ENCODE data around the gene FGFRL1.

The FGFRL1 gene

DNA sequence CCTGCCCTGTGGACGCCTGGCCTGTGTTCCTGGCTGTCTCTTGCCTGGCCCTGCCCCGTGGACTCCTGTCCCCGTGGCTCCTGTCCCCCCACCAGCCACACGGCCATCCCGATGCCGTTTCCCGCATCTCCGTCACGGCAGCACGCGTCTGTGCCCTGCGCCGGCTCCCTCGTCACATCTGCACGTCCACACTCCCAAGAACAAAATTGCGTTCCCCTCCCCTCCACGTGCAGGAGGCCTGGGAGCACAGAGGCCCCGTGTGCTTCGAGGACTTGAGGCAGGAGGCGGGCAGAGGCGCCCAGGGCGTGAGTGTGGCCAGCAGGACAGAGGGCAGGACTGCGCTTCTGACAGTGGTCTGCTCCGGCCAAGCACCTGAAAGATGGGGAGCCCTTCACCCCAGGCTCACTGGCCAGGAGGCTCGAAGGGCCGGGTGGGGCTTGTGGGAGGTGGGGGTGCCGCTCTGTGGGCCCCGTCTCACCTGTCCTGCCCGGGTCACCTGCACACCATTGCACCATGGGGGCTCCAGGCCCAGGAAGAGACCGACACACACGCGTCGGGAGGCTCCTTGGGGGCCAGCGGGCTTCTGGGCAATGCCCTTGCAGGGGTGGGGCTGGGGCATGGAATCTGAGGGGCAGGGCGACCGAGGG, 17.3 kb downstream of the FGFRL1 start:
- DNase-seq (no peak), ATAC-seq (ENCODE audit: insufficient read depth, low read depth) (no peak)
- H3K27ac ChIP-seq (ENCODE audit: low read length): no peak overlapping the region
- no peaks in the 10 kb centered on the region for H3K9me3 ChIP-seq (ENCODE audit: insufficient read depth, low read length, severe bottlenecking)
- H3K36me3 ChIP-seq (ENCODE audit: insufficient read depth, low read length): no peaks in the 10 kb centered on the region
- no peak for TF ChIP-seq EZH2 (IDR thresholded peaks at IDR 0.05; ENCODE audit: borderline replicate concordance, low read depth, low read length, severe bottlenecking)
- TF ChIP-seq, protein P1, sequence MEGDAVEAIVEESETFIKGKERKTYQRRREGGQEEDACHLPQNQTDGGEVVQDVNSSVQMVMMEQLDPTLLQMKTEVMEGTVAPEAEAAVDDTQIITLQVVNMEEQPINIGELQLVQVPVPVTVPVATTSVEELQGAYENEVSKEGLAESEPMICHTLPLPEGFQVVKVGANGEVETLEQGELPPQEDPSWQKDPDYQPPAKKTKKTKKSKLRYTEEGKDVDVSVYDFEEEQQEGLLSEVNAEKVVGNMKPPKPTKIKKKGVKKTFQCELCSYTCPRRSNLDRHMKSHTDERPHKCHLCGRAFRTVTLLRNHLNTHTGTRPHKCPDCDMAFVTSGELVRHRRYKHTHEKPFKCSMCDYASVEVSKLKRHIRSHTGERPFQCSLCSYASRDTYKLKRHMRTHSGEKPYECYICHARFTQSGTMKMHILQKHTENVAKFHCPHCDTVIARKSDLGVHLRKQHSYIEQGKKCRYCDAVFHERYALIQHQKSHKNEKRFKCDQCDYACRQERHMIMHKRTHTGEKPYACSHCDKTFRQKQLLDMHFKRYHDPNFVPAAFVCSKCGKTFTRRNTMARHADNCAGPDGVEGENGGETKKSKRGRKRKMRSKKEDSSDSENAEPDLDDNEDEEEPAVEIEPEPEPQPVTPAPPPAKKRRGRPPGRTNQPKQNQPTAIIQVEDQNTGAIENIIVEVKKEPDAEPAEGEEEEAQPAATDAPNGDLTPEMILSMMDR (IDR thresholded peaks at IDR 0.05; ENCODE audit: borderline replicate concordance, extremely low read depth, low read length, poor library complexity, severe bottlenecking): no peak
- peaks cover 6% of the 10 kb centered on the region; the same call in 1 of the 2 replicates for H4K20me1 ChIP-seq (ENCODE audit: insufficient read depth, low read length)
- H3K27me3 ChIP-seq (ENCODE audit: insufficient read depth, low read length, poor library complexity): no peaks in the 10 kb centered on the region
- H3K4me1 ChIP-seq (ENCODE audit: insufficient read depth, low read length): no peaks in the 10 kb centered on the region
- H3K4me3 ChIP-seq (ENCODE audit: low read depth in 1 of 2, low read length in 2 of 2): no peak overlapping the region
- no peaks in the 10 kb centered on the region for H3K79me2 ChIP-seq (ENCODE audit: insufficient read depth, low read length)
- no peak overlapping the region for H3K4me2 ChIP-seq (ENCODE audit: insufficient read depth, low read length)
- no peak overlapping the region for H3K9ac ChIP-seq (ENCODE audit: low read depth, low read length)
- H2AFZ ChIP-seq (ENCODE audit: low read depth, low read length): no peak overlapping the region

DNA sequence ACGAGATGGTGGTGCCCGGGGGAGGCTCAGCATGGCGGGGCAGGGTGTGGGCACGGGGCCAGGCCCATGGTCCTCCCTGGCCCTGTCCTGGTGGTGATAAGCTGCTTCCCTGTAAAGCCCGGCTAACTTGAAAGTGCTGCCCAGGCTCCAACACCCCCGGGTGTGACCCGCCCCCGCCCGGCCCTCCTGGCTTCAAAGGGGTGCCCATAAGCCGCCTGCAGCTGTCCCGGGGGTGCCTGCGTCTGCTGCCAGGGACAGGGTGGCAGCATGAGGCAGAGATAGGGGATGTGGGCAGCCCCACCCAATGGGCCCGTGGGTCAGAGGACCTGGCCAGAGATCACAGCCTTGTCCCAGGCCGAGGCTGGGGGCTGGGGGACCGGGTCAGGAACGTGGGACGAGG, 18.1 kb downstream of the FGFRL1 start:
- no peak overlapping the region for H3K27ac ChIP-seq (ENCODE audit: low read length)
- H3K4me1 ChIP-seq (ENCODE audit: insufficient read depth, low read length): no peaks in the 10 kb centered on the region
- no peaks in the 10 kb centered on the region for H3K27me3 ChIP-seq (ENCODE audit: insufficient read depth, low read length, poor library complexity)
- H3K4me3 ChIP-seq (ENCODE audit: low read depth in 1 of 2, low read length in 2 of 2): no peak overlapping the region
- peaks cover 6% of the 10 kb centered on the region; the same call in 1 of the 2 replicates for H4K20me1 ChIP-seq (ENCODE audit: insufficient read depth, low read length)
- no peak for TF ChIP-seq EZH2 (IDR thresholded peaks at IDR 0.05; ENCODE audit: borderline replicate concordance, low read depth, low read length, severe bottlenecking)
- TF ChIP-seq, protein P1 (IDR thresholded peaks at IDR 0.05; ENCODE audit: borderline replicate concordance, extremely low read depth, low read length, poor library complexity, severe bottlenecking): no peak
- no peak overlapping the region for H3K9ac ChIP-seq (ENCODE audit: low read depth, low read length)
- no peak for ATAC-seq (ENCODE audit: insufficient read depth, low read depth)
- no peak overlapping the region for H2AFZ ChIP-seq (ENCODE audit: low read depth, low read length)
- H3K79me2 ChIP-seq (ENCODE audit: insufficient read depth, low read length): no peaks in the 10 kb centered on the region
- no peaks in the 10 kb centered on the region for H3K9me3 ChIP-seq (ENCODE audit: insufficient read depth, low read length, severe bottlenecking)
- DNase-seq: no peak
- H3K36me3 ChIP-seq (ENCODE audit: insufficient read depth, low read length): no peaks in the 10 kb centered on the region
- H3K4me2 ChIP-seq (ENCODE audit: insufficient read depth, low read length): no peak overlapping the region

DNA sequence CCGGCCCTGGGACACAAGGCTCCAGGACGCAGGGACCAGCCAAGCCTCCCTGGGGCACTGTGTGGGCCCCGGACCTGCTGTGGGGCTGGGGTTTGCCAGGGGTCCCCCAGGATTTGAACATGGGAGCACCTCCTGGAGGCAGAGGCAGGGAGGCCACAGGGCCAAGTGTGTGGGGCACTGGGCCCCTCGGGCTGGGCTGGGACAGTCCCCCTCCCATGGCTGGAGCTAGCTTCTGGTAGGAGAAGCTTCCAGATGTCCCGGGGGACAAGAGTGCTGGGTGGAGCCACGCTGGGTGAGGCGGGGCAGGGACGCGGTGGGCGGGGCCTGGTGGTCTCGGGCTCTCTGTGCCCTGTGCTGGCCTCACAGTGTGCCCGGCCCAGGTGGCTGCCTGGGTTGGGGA, 18.6 kb downstream of the FGFRL1 start:
- Histone ChIP-seq H3K36me3 (ENCODE audit: insufficient read depth, low read length) (no peaks in the 10 kb centered on the region), H3K27me3 (ENCODE audit: insufficient read depth, low read length, poor library complexity) (no peaks in the 10 kb centered on the region)
- TF ChIP-seq, protein P1 (IDR thresholded peaks at IDR 0.05; ENCODE audit: borderline replicate concordance, extremely low read depth, low read length, poor library complexity, severe bottlenecking): no peak
- TF ChIP-seq EZH2 (IDR thresholded peaks at IDR 0.05; ENCODE audit: borderline replicate concordance, low read depth, low read length, severe bottlenecking): no peak

More for the DNA sequence above, 18.6 kb downstream of the FGFRL1 start:
- no peak overlapping the region for H3K9ac ChIP-seq (ENCODE audit: low read depth, low read length)
- no peaks in the 10 kb centered on the region for H3K9me3 ChIP-seq (ENCODE audit: insufficient read depth, low read length, severe bottlenecking)
- ATAC-seq (ENCODE audit: insufficient read depth, low read depth) (no peak), DNase-seq (no peak)
- H3K79me2 ChIP-seq (ENCODE audit: insufficient read depth, low read length): no peaks in the 10 kb centered on the region
- H3K4me1 ChIP-seq (ENCODE audit: insufficient read depth, low read length): no peaks in the 10 kb centered on the region
- H4K20me1 ChIP-seq (ENCODE audit: insufficient read depth, low read length): peaks cover 6% of the 10 kb centered on the region; the same call in 1 of the 2 replicates
- H2AFZ ChIP-seq (ENCODE audit: low read depth, low read length): no peak overlapping the region
- H3K27ac ChIP-seq (ENCODE audit: low read length): no peak overlapping the region
- H3K4me3 ChIP-seq (ENCODE audit: low read depth in 1 of 2, low read length in 2 of 2): no peak overlapping the region
- H3K4me2 ChIP-seq (ENCODE audit: insufficient read depth, low read length): no peak overlapping the region

Data from DND-41 (cell line).